Measurements from ENCODE around the gene CDKL2. TPM values are rescaled to one million over a fixed set of nuclear protein-coding genes. Genes with fewer than 3 reads are reported as not detected.

Gene CDKL2
- total and polyA plus RNA-seq, 9 of the 15 experiments (the other 6 are each of a cell fraction or from before 2014, with no cell fraction given), result 0.01 to 0.16 TPM; not detected in 7

- Histone ChIP-seq H3K9me1 (ENCODE audit: control insufficient read depth, insufficient read depth, low read length) (no peaks in the 10 kb centered on the region), H3K36me3 (ENCODE audit: control insufficient read depth, insufficient read depth, low read length) (no peaks in the 10 kb centered on the region), H3K9me3 (replicated peaks; ENCODE audit: control insufficient read depth, insufficient read depth, low read depth, low read length) (no peaks in the 10 kb centered on the region), H3K27me3 (ENCODE audit: control insufficient read depth in 2 of 2, insufficient read depth in 2 of 2, low read length in 2 of 2) (peaks cover 5 to 8% of the 10 kb centered on the region in 2 experiments; a peak in 4 of 5 replicates), H3K79me2 (ENCODE audit: control insufficient read depth, insufficient read depth, low read length) (no peaks in the 10 kb centered on the region), H2AFZ (ENCODE audit: low read depth, low read length) (no peak overlapping the region), H4K20me1 (replicated peaks; ENCODE audit: control insufficient read depth, insufficient read depth, low read length) (no peaks in the 10 kb centered on the region), H3K4me2 (ENCODE audit: insufficient read depth, low read length) (no peak overlapping the region), H3K4me1 (replicated peaks in 1 of 2; ENCODE audit: control insufficient read depth in 2 of 2, insufficient read depth in 2 of 2, low read length in 2 of 2) (no peaks in the 10 kb centered on the region; a peak in 2 of 5 replicates), H3K9ac (ENCODE audit: insufficient read depth in 1 of 2, low read depth in 2 of 2, low read length in 2 of 2) (no peak overlapping the region), H3K4me3 (no peak overlapping the region), H3K27ac (ENCODE audit: extremely low read depth, low read depth, low read length) (no peak overlapping the region)
- POLR2A ChIA-PET, result no interaction called here
- BruUV-seq (replicated peaks), result no TSS peak
- in situ Hi-C loops (cut with MboI), result no loop called here
- intact Hi-C loops (cut with micrococcal nuclease), result no loop called here
- DNase-seq (ENCODE audit: extremely low read depth in 1 of 4, low spot score in 3 of 4) (no peak), ATAC-seq (no peak), FAIRE-seq (no peak)
- CTCF ChIA-PET (ENCODE audit: low intra/inter-chr PET ratio), result no interaction called here
- TF ChIP-seq FUS (optimal IDR thresholded peaks at IDR 0.05; ENCODE audit: low read depth, low read length) (no peak), SMARCA4 (IDR thresholded peaks at IDR 0.05) (no peak), SMAD3 (CRISPR knock-in tag; conservative IDR thresholded peaks at IDR 0.05) (no peak), ZNF445 (CRISPR knock-in tag; IDR thresholded peaks at IDR 0.05; ENCODE audit: low read depth) (no peak), ZNF79 (CRISPR knock-in tag; IDR thresholded peaks at IDR 0.05; ENCODE audit: low read depth) (no peak), EP400 (IDR thresholded peaks at IDR 0.05) (no peak), ZSCAN29 (IDR thresholded peaks at IDR 0.05) (no peak), RFX5 (IDR thresholded peaks at IDR 0.05; ENCODE audit: low read depth, low read length) (no peak), ZBTB26 (CRISPR knock-in tag; IDR thresholded peaks at IDR 0.05) (no peak), EWSR1 (IDR thresholded peaks at IDR 0.05; ENCODE audit: borderline replicate concordance, low read depth, partially characterized antibody) (no peak), HNRNPK (IDR thresholded peaks at IDR 0.05; ENCODE audit: low read depth, low read length, poor library complexity, severe bottlenecking) (no peak), NUFIP1 (IDR thresholded peaks at IDR 0.05; ENCODE audit: partially characterized antibody) (no peak), E2F3 (CRISPR knock-in tag; IDR thresholded peaks at IDR 0.05) (no peak), ZNF444 (CRISPR knock-in tag; IDR thresholded peaks at IDR 0.05) (no peak), ZBTB33 (CRISPR knock-in tag; IDR thresholded peaks at IDR 0.05) (no peak), NR2F6 (CRISPR knock-in tag; IDR thresholded peaks at IDR 0.05) (no peak), HMG20B (CRISPR knock-in tag; IDR thresholded peaks at IDR 0.05) (no peak)
Observed at GRCh38 chr4:75552452-75552851, 77.9 kb downstream of the CDKL2 start.

Data from K562 (cell line).